ENCODE results near the gene GAS7.

GAS7 gene

DNA sequence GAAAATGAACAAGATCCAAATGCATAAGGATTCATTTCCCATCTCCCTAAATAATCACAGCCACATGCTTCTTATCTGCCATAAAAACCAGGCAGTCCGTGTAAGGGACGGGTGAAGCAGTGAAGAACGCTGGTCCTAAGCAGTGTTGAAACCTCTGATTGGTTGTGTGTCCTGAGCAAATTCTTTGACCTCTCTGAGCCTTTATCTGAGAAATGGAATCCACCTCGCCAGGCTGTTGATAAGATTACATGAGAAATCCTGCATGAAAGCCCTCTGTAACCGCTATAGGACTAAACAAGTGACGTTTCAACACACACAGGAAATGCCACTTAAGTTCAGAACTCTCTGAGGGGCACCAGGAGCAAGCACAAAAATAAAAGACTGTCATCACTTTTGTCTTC is 26.8 kb downstream of the GAS7 start:
- no peak for FAIRE-seq
- DNase-seq (ENCODE audit: low spot score) = no peak

- FAIRE-seq (no peak), DNase-seq (ENCODE audit: low spot score) (no peak)
Measured at GRCh38 chr17:10171122-10171571, 27.3 kb downstream of the GAS7 start.

DNA sequence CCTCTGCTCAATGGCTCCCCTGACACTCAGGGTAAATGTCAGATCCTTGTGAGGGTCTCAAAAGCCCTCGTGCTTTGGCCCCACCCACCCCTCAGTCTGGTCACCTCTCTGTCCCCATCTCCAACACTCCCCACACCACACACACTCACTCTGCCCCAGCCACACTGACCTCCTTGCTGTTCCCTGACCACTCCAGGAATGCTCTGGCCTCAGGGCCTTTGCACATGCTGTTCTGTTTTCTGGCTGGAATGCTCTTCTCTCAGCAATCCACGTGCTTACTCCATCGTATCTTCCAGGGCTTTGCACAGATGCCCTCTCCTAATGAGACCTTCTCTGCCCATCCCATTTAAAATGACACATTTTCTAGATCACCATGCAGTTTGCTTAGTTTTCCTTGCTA is 28.2 kb downstream of the GAS7 start:
- no peak for DNase-seq (ENCODE audit: low spot score)
- FAIRE-seq = no peak

GRCh38 chr17:10169290-10169689 is 29.1 kb downstream of the GAS7 start:
- no peak for FAIRE-seq
- no peak for DNase-seq (ENCODE audit: low spot score)

- FAIRE-seq = no peak
- DNase-seq (ENCODE audit: low spot score) = no peak
Measured at GRCh38 chr17:10166176-10166935, 32.0 kb downstream of the GAS7 start.

DNA sequence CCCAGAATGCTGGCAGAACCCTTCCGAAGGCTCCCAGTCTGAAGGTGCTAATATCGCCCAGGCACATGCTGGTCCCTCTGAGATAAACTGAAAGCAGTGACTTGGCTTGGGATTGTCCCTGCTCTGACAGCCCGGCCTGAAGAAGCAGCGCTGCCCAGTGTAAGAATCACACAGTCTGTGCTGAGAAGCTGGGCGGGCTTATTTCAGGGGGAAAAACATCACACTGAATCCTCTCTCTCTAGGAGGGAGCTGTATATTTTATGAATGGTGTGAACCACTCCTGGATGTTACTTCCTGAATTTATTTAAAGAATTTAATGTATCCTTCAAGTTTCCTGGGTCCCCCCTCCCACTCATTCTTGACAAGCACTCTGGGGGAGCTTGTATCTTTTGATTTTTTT is 36.3 kb downstream of the GAS7 start:
- no peak for FAIRE-seq
- no peak for DNase-seq (ENCODE audit: low spot score)

GRCh38 chr17:10161386-10161785 is 37.0 kb downstream of the GAS7 start:
- DNase-seq (ENCODE audit: low spot score) (no peak), FAIRE-seq (no peak)

- FAIRE-seq (no peak), DNase-seq (ENCODE audit: low spot score) (no peak)
Measured at GRCh38 chr17:10156948-10157607, 41.3 kb downstream of the GAS7 start.

GRCh38 chr17:10156599-10156947 is 41.8 kb downstream of the GAS7 start:
- FAIRE-seq = no peak
- DNase-seq (ENCODE audit: low spot score) = no peak

GRCh38 chr17:10156077-10156435 is 42.4 kb downstream of the GAS7 start:
- no peak for DNase-seq (ENCODE audit: low spot score)
- FAIRE-seq = no peak

DNA sequence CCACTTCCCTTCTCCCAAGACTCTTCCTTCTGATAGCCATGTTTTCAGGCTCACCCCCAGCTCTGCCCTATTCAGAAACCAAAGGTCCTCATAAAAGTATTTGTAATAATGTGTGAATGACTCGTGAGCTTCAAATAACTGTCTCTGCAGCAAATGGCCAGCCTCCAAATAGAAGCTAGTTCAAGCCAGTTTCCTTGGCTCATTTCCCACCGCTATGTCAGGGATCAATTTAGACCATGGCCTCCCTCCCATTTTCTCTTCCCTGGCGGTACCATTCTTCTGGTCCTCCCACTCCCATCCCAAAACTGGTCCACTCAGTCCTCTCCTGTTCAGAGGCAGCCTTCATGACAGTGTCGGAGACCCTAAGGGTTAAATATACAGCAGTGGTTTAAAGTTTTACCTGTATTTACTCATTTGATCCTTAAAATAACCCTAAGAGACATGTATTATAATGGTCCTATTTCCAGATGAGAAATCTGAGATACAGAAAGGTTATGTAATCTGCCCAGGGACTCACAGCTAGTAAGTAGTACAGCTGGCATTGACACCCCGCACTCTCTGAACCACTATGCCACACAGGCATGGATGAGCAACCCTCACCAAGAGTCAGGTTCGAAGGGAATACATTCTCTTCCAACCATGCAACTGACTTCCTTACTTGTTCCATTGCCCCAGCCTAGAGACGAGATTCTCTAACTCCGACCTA is 42.9 kb downstream of the GAS7 start:
- DNase-seq (ENCODE audit: low spot score) (no peak), FAIRE-seq (no peak)

GRCh38 chr17:10151667-10152496 is 46.5 kb downstream of the GAS7 start:
- no peak for FAIRE-seq

GRCh38 chr17:10149573-10150399 is 48.6 kb downstream of the GAS7 start:
- peak; percentile 38 for DNase-seq (ENCODE audit: low spot score)

More at GRCh38 chr17:10151667-10152496, 46.5 kb downstream of the GAS7 start:
- no peak for DNase-seq (ENCODE audit: low spot score)

DNA sequence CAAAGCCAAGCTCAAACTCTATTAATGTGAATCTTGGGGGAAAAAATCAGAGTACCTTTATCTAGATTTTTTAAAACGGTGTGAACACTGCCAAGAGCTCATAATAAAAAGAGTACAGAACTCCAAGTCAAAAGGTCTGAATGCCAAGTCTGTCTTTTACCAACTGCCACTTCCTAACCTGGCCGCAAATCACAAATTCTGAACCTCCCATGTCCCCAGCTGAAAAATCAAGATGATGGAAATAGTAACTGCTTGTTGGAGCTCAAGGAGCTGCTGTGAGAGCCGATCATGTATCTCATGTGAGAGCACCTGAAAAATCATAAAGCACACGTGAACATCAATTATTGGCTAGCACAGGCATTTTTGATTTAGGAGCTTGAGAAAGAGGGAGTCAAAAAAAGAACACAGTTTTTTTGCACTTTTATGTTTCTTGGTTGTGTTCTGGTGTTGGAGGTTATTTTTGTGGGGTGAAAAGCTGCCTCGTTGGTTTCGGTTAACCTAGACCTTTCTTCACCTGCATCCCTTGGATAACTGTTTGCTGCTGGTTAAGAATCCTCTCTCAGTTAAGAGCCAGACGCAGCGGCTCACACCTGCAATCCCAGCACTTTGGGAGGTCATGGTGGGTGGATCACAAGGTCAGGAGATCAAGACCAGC is 50.5 kb downstream of the GAS7 start:
- DNase-seq (ENCODE audit: low spot score) (no peak), FAIRE-seq (no peak)

More at GRCh38 chr17:10149573-10150399, 48.6 kb downstream of the GAS7 start:
- FAIRE-seq = peak; percentile 55

DNA sequence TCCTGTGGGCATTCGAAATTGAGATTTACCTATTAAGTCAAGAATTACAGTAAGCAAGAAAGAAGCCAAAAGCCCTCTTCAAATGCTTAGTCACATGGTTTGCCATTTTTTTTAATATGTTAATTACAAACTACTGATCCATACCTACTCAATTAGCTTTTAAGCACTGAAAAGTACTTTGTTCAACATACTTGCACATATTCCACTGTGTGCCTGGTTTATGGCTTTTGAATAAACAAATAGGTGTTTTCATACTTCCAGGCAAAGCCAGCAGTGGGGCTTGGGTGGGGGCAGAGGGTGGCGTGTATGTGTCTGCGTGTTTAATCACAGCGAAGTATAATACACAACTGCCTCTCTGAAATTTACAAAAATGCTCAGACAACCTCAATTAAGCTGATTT is 51.4 kb downstream of the GAS7 start:
- no peak for FAIRE-seq
- DNase-seq (ENCODE audit: low spot score) = no peak

DNA sequence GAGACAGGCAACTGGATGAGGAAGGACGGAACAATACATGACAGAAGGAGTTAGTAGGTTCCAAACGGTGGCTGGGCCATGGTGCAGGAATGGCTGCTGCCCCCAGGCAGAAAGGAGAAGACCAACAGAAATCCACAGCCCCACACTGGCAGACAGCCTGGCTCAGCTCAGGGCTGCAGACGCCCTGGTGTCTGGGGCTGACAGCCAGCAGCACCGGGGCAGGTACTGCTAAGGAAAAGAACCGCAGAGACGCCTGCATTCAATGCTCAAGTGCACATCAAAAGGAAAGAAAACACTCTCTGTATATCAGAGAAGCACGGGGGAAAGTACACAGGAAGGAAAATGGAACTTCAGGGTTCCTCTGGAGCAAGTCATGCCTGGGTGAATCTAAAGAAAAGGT is 53.4 kb downstream of the GAS7 start:
- DNase-seq (ENCODE audit: low spot score) (no peak), FAIRE-seq (no peak)

DNA sequence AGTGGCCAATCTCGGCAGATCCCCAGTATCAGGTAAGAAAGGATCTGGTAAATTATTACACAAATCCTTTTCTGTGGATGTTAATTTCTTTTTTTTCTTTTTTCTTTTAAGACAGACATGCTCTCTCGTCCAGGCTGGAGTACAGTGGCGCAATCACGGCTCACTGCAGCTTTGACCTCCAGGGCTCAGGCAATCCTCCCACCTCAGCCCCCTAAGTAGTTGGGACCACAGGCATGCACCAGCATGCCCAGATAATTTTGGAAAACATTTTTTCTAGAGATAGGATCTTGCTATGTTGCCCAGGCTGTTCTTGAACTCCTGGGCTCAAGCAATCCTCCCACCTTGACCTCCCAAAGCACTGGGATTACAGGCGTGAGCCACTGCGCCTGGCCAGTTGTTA is 54.0 kb downstream of the GAS7 start:
- DNase-seq (ENCODE audit: low spot score) = no peak

GRCh38 chr17:10141436-10141835 is 57.0 kb downstream of the GAS7 start:
- no peak for FAIRE-seq
- DNase-seq (ENCODE audit: low spot score) = no peak

More for the DNA sequence above, 54.0 kb downstream of the GAS7 start:
- no peak for FAIRE-seq

DNA sequence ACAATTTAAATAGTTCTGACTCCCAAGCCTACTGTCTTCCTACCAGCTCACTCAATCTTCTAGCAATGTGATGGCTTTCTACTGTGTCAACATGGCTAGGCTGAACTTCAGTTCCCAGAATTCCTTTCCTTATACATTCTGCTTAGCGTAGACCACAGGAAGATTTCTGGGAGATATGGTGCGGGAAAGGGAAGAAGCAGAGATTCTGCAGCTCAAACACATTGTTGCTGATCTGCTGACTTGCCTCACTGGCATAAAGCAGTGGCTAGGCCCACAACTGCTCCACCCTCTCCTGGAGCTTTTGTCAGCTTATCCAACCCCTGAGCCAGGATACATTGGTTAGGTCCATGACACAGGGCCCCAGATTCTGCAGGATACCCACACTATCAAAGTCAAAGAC is 58.8 kb downstream of the GAS7 start:
- FAIRE-seq (no peak), DNase-seq (ENCODE audit: low spot score) (no peak)

All from RCC 7860 (cell line).